ENCODE measurements around the gene DYNC2H1.
"Not testable (repeated sequence)": the region's sequence is repeated elsewhere in the genome, so short reads cannot be mapped to it uniquely, and the experiment has no call there.

The DYNC2H1 gene

DNA sequence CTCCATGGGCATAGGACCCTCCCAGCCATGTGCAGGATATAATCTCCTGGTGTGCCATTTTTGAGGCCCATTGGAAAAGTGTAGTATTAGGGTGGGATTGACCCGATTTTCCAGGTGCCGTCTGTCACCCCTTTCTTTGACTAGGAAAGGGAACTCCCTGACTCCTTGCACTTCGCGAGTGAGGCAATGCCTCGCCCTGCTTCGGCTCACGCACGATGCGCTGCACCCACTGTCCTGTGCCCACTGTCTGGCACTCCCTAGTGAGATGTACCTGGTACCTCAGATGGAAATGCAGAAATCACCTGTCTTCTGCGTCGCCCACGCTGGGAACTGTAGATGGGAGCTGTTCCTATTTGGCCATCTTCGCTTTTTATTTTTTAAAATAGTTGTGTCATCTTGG, 32.8 kb downstream of the DYNC2H1 start:
- DNase-seq (ENCODE audit: low read depth in 2 of 2) = not testable (repeated sequence)

DNA sequence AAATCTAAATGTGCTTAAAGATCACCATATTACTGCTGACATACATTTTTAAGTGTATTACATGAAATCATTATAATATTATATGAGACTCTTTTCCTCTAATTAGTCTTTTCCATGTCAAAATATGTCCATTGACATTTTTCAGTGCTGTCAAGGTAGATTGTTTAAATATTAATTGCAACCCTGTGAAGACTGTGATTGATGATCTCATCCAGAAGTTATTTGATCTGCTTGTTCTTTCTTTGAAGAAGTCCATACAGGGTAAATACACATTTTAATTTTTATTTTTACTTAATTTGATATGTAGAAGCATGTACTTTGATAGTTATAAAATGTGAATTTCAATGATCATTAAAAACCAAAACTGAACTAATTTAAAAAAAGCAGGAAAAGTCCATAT, 38.4 kb downstream of the DYNC2H1 start:
- no peak for DNase-seq (ENCODE audit: low read depth in 2 of 2)

DNA sequence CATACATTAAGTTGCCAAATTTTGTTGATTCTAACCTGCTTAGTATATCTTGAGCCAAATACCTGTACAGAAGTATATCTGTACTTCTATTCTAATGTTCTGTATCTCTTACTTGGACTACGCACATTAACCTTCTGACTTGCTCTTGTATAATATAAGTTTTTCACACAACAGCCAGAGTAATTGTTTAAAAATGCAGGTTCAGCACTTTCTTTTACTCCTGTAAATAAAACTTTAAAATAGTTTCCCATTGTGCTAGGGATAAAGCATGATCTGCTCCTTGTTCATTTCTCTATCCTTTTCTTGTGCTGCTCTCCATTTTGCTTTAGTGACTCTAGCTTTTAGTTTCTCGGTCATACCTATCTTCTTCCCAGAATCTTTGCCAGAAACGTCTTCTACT, 48.3 kb downstream of the DYNC2H1 start:
- no peak for DNase-seq (ENCODE audit: low read depth in 2 of 2)

DNA sequence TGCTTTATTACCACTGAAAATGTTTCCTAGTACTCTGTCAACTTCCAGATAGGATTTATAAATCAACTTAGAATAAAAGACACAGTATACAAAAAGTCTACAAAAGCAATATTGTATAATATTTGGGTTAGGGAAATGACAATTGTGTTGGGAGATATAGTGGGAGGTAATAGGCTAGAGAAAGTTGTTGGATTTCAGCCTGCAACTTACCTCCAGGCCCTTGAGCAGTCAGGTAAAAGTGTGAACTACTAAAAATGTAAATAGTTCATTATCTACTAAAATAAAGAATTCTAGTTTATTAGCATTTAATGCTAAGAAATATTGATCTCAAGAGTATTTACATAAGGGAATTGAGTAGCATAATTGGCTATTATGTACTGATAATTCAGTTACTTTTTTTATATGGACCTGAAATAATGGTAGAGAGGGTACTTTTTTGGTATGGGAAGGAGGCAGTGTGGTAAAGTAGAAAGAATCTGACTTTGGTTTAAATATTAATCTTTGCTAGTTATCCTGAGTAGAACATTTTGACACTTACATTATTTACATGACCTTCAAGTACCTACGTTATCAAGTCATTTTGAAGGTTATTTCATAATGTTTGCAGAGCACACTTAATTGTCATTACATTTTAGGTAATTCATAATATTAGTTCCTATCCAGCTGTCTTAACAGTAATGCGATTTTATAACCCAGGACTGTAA, 55.0 kb downstream of the DYNC2H1 start:
- no peak for DNase-seq (ENCODE audit: low read depth in 2 of 2)

DNA sequence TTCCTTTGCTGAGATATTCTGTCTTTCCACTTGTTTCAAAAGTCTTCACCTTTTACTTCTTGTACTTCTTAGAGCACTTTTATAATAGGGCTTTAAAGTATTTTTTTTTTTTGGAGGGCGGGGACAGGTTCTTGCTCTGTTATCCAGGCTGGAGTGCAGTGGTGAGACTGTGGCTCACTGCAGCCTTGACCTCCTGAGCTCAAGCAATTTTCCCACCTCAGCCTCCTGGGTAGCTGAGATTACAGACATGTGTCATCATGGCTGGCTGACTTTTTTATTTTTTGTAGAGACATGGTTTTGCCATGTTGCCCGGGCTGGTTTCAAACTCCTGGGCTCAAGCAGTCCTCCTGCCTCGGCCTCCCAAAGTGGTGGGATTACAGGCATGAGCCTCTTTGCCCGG, 57.9 kb downstream of the DYNC2H1 start:
- no peak for DNase-seq (ENCODE audit: low read depth in 2 of 2)

DNA sequence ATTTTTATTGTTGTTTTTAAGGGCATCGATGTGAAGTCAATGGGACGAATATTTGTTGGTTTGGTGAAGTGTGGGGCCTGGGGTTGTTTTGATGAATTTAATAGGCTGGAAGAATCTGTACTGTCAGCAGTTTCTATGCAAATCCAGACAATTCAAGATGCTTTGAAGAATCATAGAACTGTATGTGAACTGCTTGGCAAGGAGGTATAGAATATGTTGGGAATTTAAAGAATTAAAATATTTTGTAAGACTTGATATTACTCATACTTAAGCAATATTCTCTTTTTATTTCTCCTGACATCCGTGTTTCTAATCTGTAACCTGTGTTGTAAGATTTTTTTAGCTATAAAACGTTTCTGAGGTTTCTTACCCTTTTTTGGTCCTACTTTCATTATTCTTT, 61.6 kb downstream of the DYNC2H1 start:
- DNase-seq (ENCODE audit: low read depth in 2 of 2) = no peak

DNA sequence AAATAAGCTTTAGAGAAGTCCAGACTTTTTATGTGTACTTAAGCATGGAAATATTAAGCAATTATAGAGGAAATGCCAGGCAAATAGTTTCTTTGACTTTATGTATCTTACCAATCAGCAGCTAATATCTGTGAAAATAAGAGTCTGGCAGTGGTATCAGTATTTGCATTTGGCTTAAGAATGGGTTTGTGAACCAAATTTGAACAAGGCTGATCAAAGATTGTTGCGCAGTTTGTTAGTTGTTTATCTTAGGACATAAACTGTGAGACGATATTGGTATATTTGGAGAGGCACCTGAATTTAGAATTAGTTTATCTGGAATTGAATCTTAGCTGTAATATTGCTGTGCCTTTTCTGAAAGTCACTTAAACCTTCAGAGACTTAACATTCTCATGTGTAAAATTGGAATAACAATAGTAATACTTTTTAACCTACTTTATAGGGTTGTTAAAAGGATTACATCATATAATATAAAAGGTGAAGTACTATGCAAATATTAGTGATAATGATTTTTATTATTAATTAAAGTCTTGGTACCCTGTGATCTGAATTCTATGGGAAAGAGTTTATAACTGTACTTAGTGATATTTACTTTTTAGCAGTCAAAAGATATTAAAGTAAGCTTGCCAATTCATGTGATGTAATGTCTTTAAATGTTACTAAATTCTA, 66.4 kb downstream of the DYNC2H1 start:
- no peak for DNase-seq (ENCODE audit: low read depth in 2 of 2)

DNA sequence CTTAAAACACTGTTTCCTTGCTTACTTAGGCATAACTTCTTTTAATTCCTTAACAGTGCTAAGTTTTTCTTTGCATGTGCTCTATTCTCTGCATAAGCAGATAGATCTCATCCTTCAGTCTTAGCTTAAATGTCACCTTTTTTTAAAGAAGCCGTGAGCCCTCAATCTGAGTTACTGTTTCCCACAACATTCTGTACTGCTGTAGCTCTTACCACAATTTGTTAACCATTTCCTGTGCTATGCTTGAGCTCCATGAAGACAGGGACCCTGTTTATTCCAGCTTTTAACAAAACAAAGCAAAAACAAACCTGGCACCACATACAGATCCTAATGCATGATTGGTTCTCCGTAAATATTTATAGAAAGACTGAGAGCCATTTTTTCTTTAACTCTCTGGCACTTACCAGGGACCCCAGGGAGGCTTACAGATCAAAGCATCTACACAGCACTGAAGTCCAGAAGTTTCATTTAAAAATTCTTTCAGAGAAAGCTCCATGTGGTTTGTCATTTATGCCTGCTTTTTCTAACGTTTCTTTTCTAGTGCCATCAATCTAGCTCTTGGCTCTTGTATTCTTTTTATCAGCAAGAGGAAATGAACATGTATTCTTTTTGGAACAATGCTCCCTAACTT, 74.9 kb downstream of the DYNC2H1 start:
- DNase-seq (ENCODE audit: low read depth in 2 of 2) = no peak

DNA sequence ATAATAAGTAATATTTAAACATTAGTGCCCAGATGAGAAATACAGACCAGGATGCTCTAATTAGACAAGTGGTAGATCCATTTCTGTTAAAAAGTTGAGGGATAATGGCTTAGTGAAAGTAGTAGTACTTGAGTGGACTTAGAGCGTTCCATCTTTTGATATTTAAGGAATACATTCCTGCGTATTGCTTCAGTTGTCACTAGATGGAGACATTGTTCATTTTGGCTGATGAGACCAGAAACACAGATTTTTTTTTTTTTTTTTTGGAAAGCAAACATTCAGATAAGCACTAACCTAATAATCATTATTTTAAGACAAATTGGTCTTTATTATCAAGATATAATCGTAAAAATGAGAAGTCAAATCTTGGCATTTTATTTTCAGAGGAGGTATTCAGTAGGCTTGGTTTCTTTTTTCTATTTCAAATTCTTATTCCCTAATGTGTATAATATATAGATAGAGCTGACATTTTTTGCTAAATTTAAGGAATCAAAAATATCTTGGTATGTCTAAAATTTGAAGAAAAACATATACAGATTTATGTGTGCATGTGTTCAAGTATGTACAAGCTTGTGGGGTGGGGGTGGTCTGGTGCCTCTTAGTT, 92.9 kb downstream of the DYNC2H1 start:
- no peak for DNase-seq (ENCODE audit: low read depth in 2 of 2)

DNA sequence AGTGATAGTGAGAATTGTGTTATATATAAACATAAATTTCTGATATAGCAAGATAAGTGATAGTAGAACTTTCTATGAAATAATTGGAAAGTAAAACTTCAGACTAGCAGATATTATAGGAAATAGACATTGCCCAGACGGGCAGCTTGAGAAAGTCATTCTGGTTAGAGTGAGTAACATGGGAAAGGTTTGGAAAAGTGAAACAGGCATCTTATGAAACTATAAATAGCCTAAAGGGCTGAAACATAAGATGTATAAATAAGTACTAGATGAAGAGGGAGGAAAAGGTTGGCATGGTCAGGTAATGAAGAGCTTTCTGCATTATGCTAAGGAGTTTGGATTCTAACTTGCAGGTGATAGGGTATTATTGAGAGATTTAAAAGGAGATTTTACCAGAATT, 101.3 kb downstream of the DYNC2H1 start:
- DNase-seq (ENCODE audit: low read depth in 2 of 2) = no peak

DNA sequence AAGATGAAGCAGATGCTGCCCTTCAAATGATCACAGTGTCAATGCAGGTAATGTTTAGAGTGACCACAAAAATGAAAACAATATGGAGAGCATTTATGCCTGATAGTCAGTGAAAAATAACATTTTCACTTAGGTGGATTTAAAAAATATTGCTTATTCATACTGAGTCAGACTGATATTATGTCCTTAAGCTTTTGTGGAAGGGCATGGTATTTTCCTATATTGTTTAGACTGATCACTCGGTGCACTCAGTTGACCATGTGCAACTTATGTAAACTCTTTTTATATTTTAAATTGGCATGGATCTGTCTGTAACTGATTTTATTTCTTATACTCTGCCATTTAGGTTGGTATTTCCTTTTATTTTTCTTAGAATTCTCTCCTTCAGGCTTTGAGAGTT, 106.6 kb downstream of the DYNC2H1 start:
- no peak for DNase-seq (ENCODE audit: low read depth in 2 of 2)

DNA sequence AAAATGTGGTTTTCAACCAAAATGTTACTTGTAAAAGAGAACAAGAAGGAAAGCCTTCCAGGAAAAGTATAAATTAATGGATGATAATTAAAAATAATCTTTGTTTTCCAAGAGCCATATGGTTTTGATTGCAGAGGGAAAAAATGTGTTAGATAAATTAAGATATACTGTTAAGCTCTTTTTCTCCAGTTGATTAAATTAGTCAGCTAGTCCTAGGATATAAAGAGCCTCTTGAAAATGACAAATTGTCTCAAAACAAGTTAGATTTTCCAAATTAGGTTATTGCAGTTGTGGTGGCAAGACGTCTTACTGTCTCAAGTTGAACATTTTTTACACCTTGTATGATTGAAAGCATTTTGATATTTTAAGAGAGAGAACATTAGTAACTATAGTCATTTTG, 110.9 kb downstream of the DYNC2H1 start:
- DNase-seq (ENCODE audit: low read depth in 2 of 2) = no peak

DNA sequence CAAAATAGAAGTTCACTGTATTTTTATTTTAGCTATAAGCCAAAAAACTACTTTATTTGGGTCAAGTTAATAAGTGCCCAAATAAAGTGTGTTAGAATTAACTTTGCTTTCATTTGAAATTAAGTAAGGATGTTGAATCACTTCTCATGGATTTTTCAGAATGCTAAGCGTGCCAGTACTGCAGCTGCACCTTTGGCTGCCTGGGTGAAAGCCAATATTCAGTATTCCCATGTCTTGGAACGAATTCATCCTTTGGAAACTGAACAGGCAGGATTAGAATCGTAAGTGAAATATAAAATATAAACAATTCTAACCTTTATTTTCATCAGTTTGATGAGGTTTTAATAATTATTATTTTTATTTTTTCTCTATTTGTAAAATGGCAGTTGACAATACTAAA, 113.6 kb downstream of the DYNC2H1 start:
- no peak for DNase-seq (ENCODE audit: low read depth in 2 of 2)

DNA sequence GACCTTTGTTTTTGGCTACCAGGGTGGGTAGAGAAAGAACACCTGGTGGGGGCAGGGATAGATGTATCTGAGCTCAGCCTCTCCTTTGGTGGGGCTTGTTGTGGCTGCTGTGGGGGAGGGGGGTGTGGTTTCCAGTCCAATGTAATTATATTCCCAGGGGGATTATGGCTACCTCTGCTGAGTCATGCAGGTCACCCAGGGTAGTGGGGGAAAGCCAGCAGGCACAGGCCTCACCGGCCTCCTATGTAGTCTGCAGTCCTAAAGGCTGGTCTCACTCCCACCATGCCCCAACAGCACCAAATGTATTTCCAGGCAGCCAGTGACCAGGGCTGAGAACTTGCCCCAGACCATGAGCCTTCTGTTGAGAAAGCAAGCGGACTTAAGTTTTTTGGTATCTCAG, 119.6 kb downstream of the DYNC2H1 start:
- no peak for DNase-seq (ENCODE audit: low read depth in 2 of 2)

DNA sequence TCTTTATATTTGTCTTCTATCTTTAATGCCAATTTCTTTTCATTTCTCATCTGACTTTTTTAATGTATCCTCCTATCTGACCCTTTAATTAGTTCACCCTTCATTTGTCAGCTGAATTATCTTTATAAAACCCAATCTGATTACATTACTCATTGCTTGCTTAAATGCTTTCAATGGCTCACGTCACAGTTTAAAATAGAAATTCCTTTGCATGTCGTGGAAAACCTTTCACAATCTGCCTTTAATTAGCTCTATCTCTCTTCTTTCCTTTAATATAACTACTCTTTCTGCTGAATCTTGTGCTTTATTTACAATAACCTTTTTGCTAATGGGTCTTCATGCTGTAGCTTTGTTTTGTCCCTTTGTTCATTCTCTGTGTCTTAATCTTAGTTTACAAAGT, 125.7 kb downstream of the DYNC2H1 start:
- DNase-seq (ENCODE audit: low read depth in 2 of 2) = no peak

DNA sequence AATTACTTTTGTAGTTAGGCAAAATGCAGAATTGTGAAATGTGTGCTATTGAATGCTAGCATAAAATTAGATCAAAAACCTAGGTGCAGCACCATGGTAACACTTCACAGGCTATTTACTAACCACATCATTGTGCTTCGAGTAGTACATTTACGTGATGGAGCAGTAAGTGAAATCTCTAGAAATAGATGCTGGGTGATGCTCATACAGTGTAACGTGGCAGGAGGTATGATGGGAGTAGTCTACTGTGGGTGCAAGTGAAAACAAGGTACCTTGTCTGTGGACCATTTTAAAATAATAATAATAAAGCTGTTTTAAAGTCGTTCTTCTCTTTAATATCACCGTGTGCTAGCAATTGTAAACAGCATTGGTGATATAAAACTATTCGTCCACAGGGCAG, 132.3 kb downstream of the DYNC2H1 start:
- DNase-seq (ENCODE audit: low read depth in 2 of 2) = no peak

DNA sequence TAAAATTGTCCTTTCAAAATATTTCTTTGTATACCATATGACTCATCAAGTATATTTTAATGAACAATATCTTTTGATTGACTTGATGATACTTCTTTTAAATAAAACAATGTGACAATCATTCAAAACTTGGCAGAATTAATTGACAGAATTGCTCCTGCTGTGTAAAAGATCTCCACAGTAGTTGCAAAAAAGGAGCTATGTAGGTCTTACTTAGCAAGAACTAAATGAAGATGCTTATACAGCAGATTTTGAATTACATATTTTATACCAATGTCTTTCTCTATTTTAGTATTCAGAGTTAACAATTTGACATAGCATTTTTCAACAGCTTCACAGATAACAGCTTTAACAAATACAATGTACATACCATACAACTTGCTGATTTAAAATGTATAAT, 144.9 kb downstream of the DYNC2H1 start:
- no peak for DNase-seq (ENCODE audit: low read depth in 2 of 2)

DNA sequence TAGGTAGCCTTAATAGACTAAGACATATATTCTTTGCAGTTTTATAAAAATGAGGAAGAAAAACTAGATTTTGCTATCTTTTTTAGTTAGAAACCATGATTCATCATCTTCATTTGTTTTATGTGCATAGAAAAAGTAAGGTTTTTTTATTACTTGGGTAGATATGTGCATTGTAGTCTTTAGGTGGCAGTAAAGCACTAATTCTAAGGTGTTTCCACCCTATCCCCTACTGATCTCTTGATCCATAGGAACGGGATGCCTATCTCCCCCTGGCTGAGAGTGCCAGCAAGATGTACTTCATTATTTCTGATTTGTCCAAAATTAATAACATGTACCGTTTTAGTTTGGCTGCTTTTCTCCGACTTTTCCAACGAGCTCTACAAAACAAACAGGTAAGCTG, 148.1 kb downstream of the DYNC2H1 start:
- no peak for DNase-seq (ENCODE audit: low read depth in 2 of 2)

DNA sequence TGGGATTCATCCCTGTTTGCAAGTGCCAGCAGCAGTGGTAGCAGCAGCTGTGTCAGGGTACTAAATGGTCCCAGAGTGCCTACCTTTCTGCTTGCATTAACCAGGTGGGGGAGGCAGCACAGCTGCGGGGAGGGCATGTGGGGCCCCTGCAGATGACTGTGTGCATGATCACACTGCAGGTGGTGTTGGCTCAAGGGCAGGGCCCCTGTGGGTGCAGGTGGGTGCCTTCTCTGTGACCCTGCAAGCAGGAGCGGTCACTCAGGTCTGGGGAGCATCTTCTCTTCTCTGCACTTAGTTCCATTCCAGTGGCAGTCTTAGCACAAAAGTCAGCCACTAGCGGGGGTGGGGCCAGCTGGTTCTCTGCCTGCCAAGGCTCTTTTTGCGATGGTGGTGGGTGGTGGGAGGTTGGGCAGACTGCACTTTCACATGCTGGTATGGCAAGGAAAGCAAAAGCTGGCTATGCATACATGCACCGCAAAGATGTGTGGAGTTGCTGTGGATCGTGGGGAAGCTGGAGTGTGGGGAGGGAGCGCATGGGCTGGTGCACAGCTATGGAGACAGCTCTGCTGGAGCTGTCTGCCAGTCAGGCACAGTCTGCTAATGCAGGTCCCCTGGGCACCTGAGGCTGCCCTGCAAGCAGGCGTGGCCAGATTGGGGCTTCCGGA, 157.1 kb downstream of the DYNC2H1 start:
- no peak for DNase-seq (ENCODE audit: low read depth in 2 of 2)

DNA sequence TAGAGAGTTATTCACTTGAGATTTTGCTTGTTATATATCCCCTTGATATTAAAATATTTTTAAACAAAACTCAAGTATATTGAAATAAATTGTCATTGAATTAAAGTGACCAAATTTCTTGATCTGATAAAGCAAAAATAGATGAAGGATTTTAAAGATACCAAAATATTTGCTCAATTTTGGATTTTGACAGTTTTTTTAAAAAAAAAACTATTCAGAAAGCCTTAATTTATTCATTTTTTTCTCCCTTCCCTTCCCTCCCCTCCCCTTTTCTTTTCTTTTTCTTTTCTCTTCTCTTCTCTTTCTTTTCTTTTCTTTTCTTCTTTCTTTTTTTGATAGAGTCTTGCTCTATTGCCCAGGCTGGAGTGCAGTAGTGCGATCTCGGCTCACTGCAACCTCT, 163.7 kb downstream of the DYNC2H1 start:
- DNase-seq (ENCODE audit: low read depth in 2 of 2) = no peak

DNA sequence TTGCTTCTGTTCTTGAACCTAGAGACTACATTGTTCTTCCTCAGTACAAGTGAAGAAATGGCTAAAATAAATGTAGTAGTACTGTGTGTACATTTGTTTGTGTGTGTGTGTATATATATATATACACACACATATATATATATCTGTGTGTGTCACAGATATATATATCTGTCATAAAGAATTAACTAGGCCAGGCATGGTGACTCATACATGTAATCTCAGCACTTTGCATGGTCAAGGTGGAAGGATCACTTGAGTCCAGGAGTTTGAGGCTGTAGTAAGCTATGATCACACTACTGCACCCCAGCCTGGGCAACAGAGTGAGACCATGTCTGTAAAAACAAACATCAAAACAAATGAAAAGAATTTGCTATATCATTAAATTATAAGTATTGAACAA, 164.8 kb downstream of the DYNC2H1 start:
- DNase-seq (ENCODE audit: low read depth in 2 of 2) = no peak

DNA sequence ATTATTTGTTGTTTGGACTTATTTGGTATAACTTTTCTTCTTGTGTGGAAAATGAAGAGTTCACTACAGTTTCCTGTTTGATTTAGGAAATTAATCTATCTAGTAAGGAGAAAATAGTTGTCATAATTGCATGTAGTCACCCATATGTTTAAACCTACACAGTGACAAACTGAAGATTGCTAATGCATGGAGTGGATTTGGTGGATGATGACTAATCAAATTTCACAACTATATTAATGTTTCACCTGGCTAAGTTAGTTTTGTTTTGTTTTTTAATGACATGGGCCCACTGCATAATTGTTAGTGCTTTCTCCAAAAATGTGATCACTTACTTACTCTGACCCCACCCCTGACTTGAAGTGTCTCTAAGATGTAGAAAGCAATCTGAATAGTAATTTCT, 170.6 kb downstream of the DYNC2H1 start:
- DNase-seq (ENCODE audit: low read depth in 2 of 2) = no peak
